IMR-90 (cell line): ENCODE measurements around the gene CDHR1. TPM values are rescaled to one million over a fixed set of nuclear protein-coding genes. Genes with fewer than 3 reads are reported as not detected.
A peak's percentile ranks its signal among the peaks of the same experiment; 100 is the strongest.

Experiments
- ATAC-seq: fragments of 200-7000 bp; cut with Tn5 transposase; 2 replicates; pipeline ENCODE4 v1.9.1; 2020; ENCODE audit warnings: low read depth, mild to moderate bottlenecking, moderate library complexity
- BruUV-seq: library from RNA; stranded (reverse); fragments of 400-500 nt; replicated peaks from 2 replicates; lab custom pipeline; 2021; lab: Mats Ljungman, UMichigan
- CTCF ChIA-PET: fragments of 300-600 bp; formaldehyde crosslinking; extraction: SDS; loops from one replicate; lab custom pipeline; 2021; ENCODE audit warnings: antibody characterized with exemption; lab: Yijun Ruan, JAX
- POLR2A ChIA-PET: fragments of 300-600 bp; sonication (Branson Sonifier 250); formaldehyde crosslinking; loops from one replicate; lab custom pipeline; 2022; ENCODE audit warnings: antibody characterized with exemption; ENCODE audit not compliant: unreplicated experiment; lab: Charles Lee
- DNase-seq: peaks from one replicate; pipeline ENCODE4 v3.0.0; 2013
- H2AFZ ChIP-seq: replicated peaks from 2 replicates; pipeline ENCODE3; 2013; ENCODE audit warnings: low read length, mild to moderate bottlenecking; ENCODE audit not compliant: poor library complexity
- H2AK5ac ChIP-seq: 2 replicates; pipeline ENCODE4 v1.6.1; 2013; ENCODE audit warnings: low read depth, low read length, inconsistent platforms
- H2AK9ac ChIP-seq: replicated peaks from 2 replicates; pipeline ENCODE3; 2013; ENCODE audit warnings: mild to moderate bottlenecking, low read depth, low read length, moderate library complexity; ENCODE audit not compliant: poor library complexity
- H2BK120ac ChIP-seq: 2 replicates; pipeline ENCODE4 v1.6.1; 2013; ENCODE audit warnings: low read depth, low read length, inconsistent platforms
- H2BK15ac ChIP-seq: 3 replicates; pipeline ENCODE4 v1.6.1; 2013; ENCODE audit warnings: low read depth, low read length, inconsistent platforms
- H2BK20ac ChIP-seq: 2 replicates; pipeline ENCODE4 v1.6.1; 2013; ENCODE audit warnings: low read depth, mild to moderate bottlenecking, inconsistent platforms, low read length, moderate library complexity
- H2BK5ac ChIP-seq: 2 replicates; pipeline ENCODE4 v1.6.1; 2013; ENCODE audit warnings: mild to moderate bottlenecking, low read depth, low read length, inconsistent platforms; ENCODE audit not compliant: poor library complexity, severe bottlenecking
- H3K14ac ChIP-seq: replicated peaks from 2 replicates; pipeline ENCODE4 v1.6.1; 2013; ENCODE audit warnings: low read depth, low read length, inconsistent platforms
- H3K18ac ChIP-seq: 2 replicates; pipeline ENCODE4 v1.6.1; 2013; ENCODE audit warnings: low read depth, low read length, control low read depth
- H3K23ac ChIP-seq: 2 replicates; pipeline ENCODE4 v1.6.1; 2013; ENCODE audit warnings: low read depth, low read length, inconsistent platforms
- H3K27ac ChIP-seq: 2 replicates; pipeline ENCODE4 v1.5.1; 2013; ENCODE audit warnings: mild to moderate bottlenecking, control low read depth, low read length; ENCODE audit not compliant: insufficient read depth
- H3K27me3 ChIP-seq: 2 replicates; pipeline ENCODE4 v1.6.1; 2013; ENCODE audit warnings: low read length; ENCODE audit not compliant: control insufficient read depth, insufficient read depth
- H3K36me3 ChIP-seq: 2 replicates; pipeline ENCODE4 v1.6.1; 2013; ENCODE audit warnings: low read length, mixed read lengths; ENCODE audit not compliant: control insufficient read depth, insufficient read depth
- H3K4ac ChIP-seq: 2 replicates; pipeline ENCODE4 v1.6.1; 2013; ENCODE audit warnings: low read depth, low read length, inconsistent platforms
- H3K4me1 ChIP-seq: 2 replicates; pipeline ENCODE4 v1.6.1; 2013; ENCODE audit warnings: low read length, mixed read lengths; ENCODE audit not compliant: control insufficient read depth, insufficient read depth
- H3K4me2 ChIP-seq: 2 replicates; pipeline ENCODE4 v1.6.1; 2013; ENCODE audit warnings: low read depth, mild to moderate bottlenecking, control low read depth, low read length, moderate library complexity
- H3K4me3 ChIP-seq: 2 replicates; pipeline ENCODE4 v1.5.1; 2013; ENCODE audit warnings: low read depth, mild to moderate bottlenecking, control low read depth, low read length, moderate library complexity; ENCODE audit not compliant: insufficient read depth
- H3K56ac ChIP-seq: 2 replicates; pipeline ENCODE4 v1.6.1; 2013; ENCODE audit warnings: low read length, inconsistent platforms; ENCODE audit not compliant: insufficient read depth; ENCODE audit errors: extremely low read depth
- H3K79me1 ChIP-seq, 2 experiments: 2 replicates each; pipeline ENCODE4 v1.6.1; 2013; ENCODE audit warnings: low read length in 2 of 2, inconsistent platforms in 1 of 2, low read depth in 1 of 2
- H3K9ac ChIP-seq: 2 replicates; pipeline ENCODE4 v1.6.1; 2013; ENCODE audit warnings: low read depth, low read length, control low read depth
- H3K9me1 ChIP-seq: 2 replicates; pipeline ENCODE4 v1.6.1; 2013; ENCODE audit warnings: low read length, inconsistent platforms; ENCODE audit not compliant: insufficient read depth
- H3K9me3 ChIP-seq: 2 replicates; pipeline ENCODE4 v1.6.1; 2013; ENCODE audit warnings: low read length; ENCODE audit not compliant: control insufficient read depth, insufficient read depth
- H4K20me1 ChIP-seq: 2 replicates; pipeline ENCODE4 v1.6.1; 2013; ENCODE audit warnings: low read length, inconsistent platforms; ENCODE audit not compliant: insufficient read depth
- H4K5ac ChIP-seq: 2 replicates; pipeline ENCODE4 v1.6.1; 2013; ENCODE audit warnings: mild to moderate bottlenecking, low read depth, low read length, control low read depth
- H4K8ac ChIP-seq, 2 experiments: 2 replicates each; pipeline ENCODE4 v1.6.1; 2013; ENCODE audit warnings: low read depth in 2 of 2, low read length in 2 of 2, control low read depth in 1 of 2, inconsistent platforms in 1 of 2
- H4K91ac ChIP-seq: 2 replicates; pipeline ENCODE4 v1.6.1; 2013; ENCODE audit warnings: low read depth, low read length, inconsistent platforms; ENCODE audit not compliant: insufficient read depth
- CEBPB ChIP-seq: IDR thresholded peaks from 2 replicates; pipeline ENCODE4 v1.6.1; 2012; ENCODE audit warnings: low read depth, low read length, improper control_type of control experiment
- CHD1 ChIP-seq: IDR thresholded peaks from 2 replicates; pipeline ENCODE4 v1.6.1; 2012; ENCODE audit warnings: low read depth, low read length, improper control_type of control experiment
- CTCF ChIP-seq: conservative IDR thresholded peaks from 2 replicates; pipeline ENCODE4 v1.5.1; 2012; ENCODE audit warnings: mild to moderate bottlenecking, low read depth, low read length, improper control_type of control experiment
- FOS ChIP-seq: fragments of 150-350 bp; IDR thresholded peaks from 2 replicates; pipeline ENCODE4 v1.6.1; 2016; ENCODE audit warnings: low read depth, low read length
- MAZ ChIP-seq: IDR thresholded peaks from 2 replicates; pipeline ENCODE4 v1.6.1; 2012; ENCODE audit warnings: low read depth, mild to moderate bottlenecking, low read length, improper control_type of control experiment, moderate library complexity, borderline replicate concordance
- RAD21 ChIP-seq: IDR thresholded peaks from 2 replicates; pipeline ENCODE4 v1.6.1; 2012; ENCODE audit warnings: low read length, improper control_type of control experiment
- RCOR1 ChIP-seq: IDR thresholded peaks from 2 replicates; pipeline ENCODE4 v1.6.1; 2012; ENCODE audit warnings: mild to moderate bottlenecking, low read length, improper control_type of control experiment; ENCODE audit not compliant: insufficient replicate concordance
- USF2 ChIP-seq: fragments of 150-350 bp; IDR thresholded peaks from 2 replicates; pipeline ENCODE4 v1.6.1; 2017; ENCODE audit warnings: mild to moderate bottlenecking, antibody characterized with exemption, low read length, low read depth
- whole genome bisulfite sequencing, 2 experiments: methylation state at CpG; one replicate each; pipeline versions ENCODE4 v1.1.5 to v1.1.7; 2013; ENCODE audit warnings: missing lambda C conversion rate in 2 of 2; ENCODE audit not compliant: insufficient read length in 1 of 2; ENCODE audit errors: extremely low coverage in 2 of 2; 5-methylcytosine and 5-hydroxymethylcytosine counted together
- dilution Hi-C: fragments of 300-500 bp; cut with HindIII; formaldehyde crosslinking; loops from one replicate; pipeline ENCODE4 v1.14.3; 2018; ENCODE audit warnings: low sequenced_read_pairs; ENCODE audit not compliant: unreplicated experiment
- in situ Hi-C: fragments of 300-500 bp; cut with MboI; formaldehyde crosslinking; loops from 3 replicates; pipeline ENCODE4 v1.14.3; 2019; ENCODE audit warnings: low sequenced_read_pairs, inconsistent platforms, mixed read lengths
- intact Hi-C: fragments of 100-400 bp; cut with micrococcal nuclease; formaldehyde crosslinking; loops from 2 replicates; pipeline ENCODE4 v1.10.0; 2022
- polyA plus RNA-seq, 3 experiments: library from polyadenylated mRNA; depleted of rRNA; stranded (reverse); fragments of >200 nt; gene quantifications; 2 replicates each; pipeline ENCODE4 v1.2.3, GENCODE V29; 2012; ENCODE audit warnings: low replicate concordance in 1 of 3
- total RNA-seq: library from RNA; depleted of rRNA; stranded (reverse); fragments of >200 nt; gene quantifications from 2 replicates; pipeline ENCODE4 v1.2.3, GENCODE V29; 2012

Gene CDHR1
- total and polyA plus RNA-seq, 2 of the 4 experiments (the other 2 are of a cell fraction), result not detected

GRCh38 chr10:84202349-84202748 lies 8.0 kb downstream of the CDHR1 start:
- Histone ChIP-seq H4K91ac (no peak overlapping the region), H2BK120ac (no peak overlapping the region), H2AFZ (peak overlapping the region; percentile 58), H2BK15ac (no peak overlapping the region), H3K9ac (no peak overlapping the region), H3K4me3 (no peak overlapping the region), H3K18ac (no peak overlapping the region), H3K36me3 (no peaks in the 10 kb centered on the region), H3K9me3 (no peaks in the 10 kb centered on the region), H2AK9ac (peak overlapping the region; percentile 19), H4K5ac (no peak overlapping the region), H3K56ac (no peak overlapping the region), H3K9me1 (no peaks in the 10 kb centered on the region), H3K4me1 (no peaks in the 10 kb centered on the region), H4K20me1 (no peaks in the 10 kb centered on the region), H2BK20ac (no peak overlapping the region), H3K4ac (no peak overlapping the region), H3K27me3 (peaks cover 12% of the 10 kb centered on the region), H3K14ac (no peak overlapping the region), H4K8ac (no peak overlapping the region), H3K79me1 (no peaks in the 10 kb centered on the region), H3K23ac (no peak overlapping the region), H3K27ac (no peak overlapping the region), H2BK5ac (no peak overlapping the region), H2AK5ac (no peak overlapping the region), H3K4me2 (no peak overlapping the region)
- DNase-seq (no peak), ATAC-seq (no peak)
- BruUV-seq, result no TSS peak
- TF ChIP-seq CHD1 (no peak), MAZ (no peak), RAD21 (no peak), CEBPB (no peak), CTCF (no peak), USF2 (no peak), FOS (no peak), RCOR1 (no peak)
- dilution Hi-C loops (no loop called here), in situ Hi-C loops (no loop called here), intact Hi-C loops (no loop called here)
- ChIA-PET POLR2A (no interaction called here), CTCF (no interaction called here)
- no CpG with 5 or more reads among the region's 5 CpGs for WGBS, 2 experiments
